Amygdala (tissue), 56 donors: ENCODE results near the gene PSMB10.
"Not testable (repeated sequence)": the region's sequence is repeated elsewhere in the genome, so short reads cannot be mapped to it uniquely, and the experiment has no call there.

Source experiments
- DNase-seq, 56 donors: peaks; one replicate each; lab custom pipeline; 2025; lab: John Stamatoyannopoulos, UW

PSMB10 gene

GRCh38 chr16:67936124-67936879 is at the start of gene PSMB10:
Gene PSMB10 (minus strand): TSS chr16:67936850. CDS start chr16:67936749, 101 bp downstream.
- DNase-seq: peak in 35 of 56 donors; percentile 30 to 74 (median 52)

- no peak for DNase-seq
These were observed 45.5 kb upstream of the PSMB10 start for GRCh38 chr16:67982011-67982696.

- no peak for DNase-seq
These were observed 43.5 kb upstream of the PSMB10 start, which contains the start of gene DPEP3 for GRCh38 chr16:67979955-67980678. Gene DPEP3 (minus strand): TSS chr16:67980499. CDS start chr16:67980380, 119 bp downstream.

GRCh38 chr16:67977469-67978227 is 41.0 kb upstream of the PSMB10 start:
- DNase-seq: no peak

- DNase-seq: no peak
These were observed 40.4 kb upstream of the PSMB10 start for GRCh38 chr16:67977005-67977404.

GRCh38 chr16:67976205-67976604 is 39.6 kb upstream of the PSMB10 start:
- no peak for DNase-seq

GRCh38 chr16:67975321-67976105 is 38.9 kb upstream of the PSMB10 start:
- DNase-seq: no peak

- not testable (repeated sequence) for DNase-seq
These were observed 35.6 kb upstream of the PSMB10 start for GRCh38 chr16:67972285-67972684.

- no peak for DNase-seq
These were observed 34.5 kb upstream of the PSMB10 start for GRCh38 chr16:67971111-67971510.

GRCh38 chr16:67969254-67970039 is 32.8 kb upstream of the PSMB10 start:
- DNase-seq: no peak

- DNase-seq: peak in 45 of 56 donors; percentile 15 to 75 (median 47)
These were observed 32.0 kb upstream of the PSMB10 start, which contains the start of gene SLC12A4 for GRCh38 chr16:67968400-67969253. Gene SLC12A4 (minus strand): TSS chr16:67968637. CDS start chr16:67968553, 84 bp downstream.

GRCh38 chr16:67967958-67968399 is 31.3 kb upstream of the PSMB10 start:
- peak in 2 of 56 donors; percentile 19 to 22 for DNase-seq

GRCh38 chr16:67967183-67967957 is 30.7 kb upstream of the PSMB10 start:
- DNase-seq: no peak

GRCh38 chr16:67966549-67967182 is 30.0 kb upstream of the PSMB10 start:
- DNase-seq: no peak

GRCh38 chr16:67965668-67966548 is 29.3 kb upstream of the PSMB10 start:
- no peak for DNase-seq
